PC-9 (cell line): Measurements from ENCODE around the gene EMILIN3.

Experiments used
- CTCF ChIP-seq: fragments of 200-600 bp; sonication (generic); conservative IDR thresholded peaks from 2 replicates; pipeline ENCODE4 v1.6.1; 2017; ENCODE audit warnings: mixed run types, antibody characterized with exemption, mild to moderate bottlenecking, moderate library complexity
- EZH2 ChIP-seq: fragments of 200-600 bp; sonication (generic); IDR thresholded peaks from 2 replicates; pipeline ENCODE4 v1.8.0; 2017; ENCODE audit warnings: antibody characterized with exemption, low read depth

DNA sequence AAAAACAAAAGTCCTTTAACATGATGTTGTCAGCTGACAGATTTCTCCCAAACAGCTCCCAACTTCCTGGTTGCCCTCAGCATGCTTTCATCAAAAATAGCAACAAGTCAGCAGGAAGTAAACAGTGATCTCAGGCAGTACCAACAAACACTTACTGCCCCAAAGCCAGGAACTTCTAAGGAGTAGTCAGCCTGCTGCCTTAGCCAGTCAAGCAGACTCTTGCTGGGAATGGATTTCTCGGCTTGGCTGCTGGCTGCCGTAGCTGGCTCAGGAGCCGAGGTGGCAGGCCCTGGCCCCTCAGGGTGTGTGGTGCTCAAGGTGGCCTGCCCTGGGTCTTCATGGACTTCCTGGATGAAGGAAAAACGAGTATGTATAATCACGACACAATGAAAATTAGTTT lies 46.6 kb upstream of the EMILIN3 start:
- TF ChIP-seq CTCF (no peak), EZH2 (no peak)
